ENCODE results near the gene TRAPPC3. TPM values are rescaled to one million over a fixed set of nuclear protein-coding genes. Genes with fewer than 3 reads are reported as not detected.

The TRAPPC3 gene
- total RNA-seq, 1 experiment from 2014 or later = 64.6 TPM

GRCh38 chr1:36115931-36116330 lies 33.4 kb downstream of the TRAPPC3 start:
- DNase-seq (ENCODE audit: low read depth, low spot score) (no peak), ATAC-seq (no peak)
- RAD21 ChIA-PET (ENCODE audit: low non-redundant PET in 1 of 2, low total read pairs in 2 of 2, uncharacterized antibody in 2 of 2, unreplicated experiment in 2 of 2) = no interaction called here
- Histone ChIP-seq H3K36me3 (ENCODE audit: control insufficient read depth in 1 of 2, insufficient read depth in 2 of 2, low read length in 2 of 2) (no peaks in the 10 kb centered on the region), H3K4me2 (ENCODE audit: low read length) (no peak overlapping the region), H2AFZ (ENCODE audit: low read depth, low read length, poor library complexity, severe bottlenecking) (no peak overlapping the region), H3K27ac (ENCODE audit: low read depth, low read length) (no peak overlapping the region), H3K9ac (ENCODE audit: low read length) (no peak overlapping the region), H3K9me2 (ENCODE audit: insufficient read depth) (no peaks in the 10 kb centered on the region), H3K27me3 (ENCODE audit: insufficient read depth, low read length) (no peaks in the 10 kb centered on the region), H3K4me1 (ENCODE audit: control insufficient read depth in 1 of 2, insufficient read depth in 2 of 2, low read length in 2 of 2) (no peaks in the 10 kb centered on the region), H3K4me3 (replicated peaks in 1 of 2; ENCODE audit: low read depth in 1 of 2, low read length in 2 of 2) (no peak overlapping the region), H4K20me1 (ENCODE audit: insufficient read depth) (no peaks in the 10 kb centered on the region), H3K9me3 (ENCODE audit: control insufficient read depth in 1 of 2, insufficient read depth in 1 of 2, low read depth in 1 of 2, low read length in 2 of 2) (no peaks in the 10 kb centered on the region), H3K79me2 (ENCODE audit: insufficient read depth, low read length) (no peaks in the 10 kb centered on the region)
- TF ChIP-seq ZNF274 (IDR thresholded peaks at IDR 0.05; ENCODE audit: low read depth, low read length) = no peak
- no peak for TF ChIP-seq SRF (IDR thresholded peaks at IDR 0.05; ENCODE audit: low read depth)
- TF ChIP-seq EZH2phosphoT487 (IDR thresholded peaks at IDR 0.05; ENCODE audit: borderline replicate concordance) = no peak
- TF ChIP-seq JUND (IDR thresholded peaks at IDR 0.05) = no peak
- no peak for TF ChIP-seq ATF3 (IDR thresholded peaks at IDR 0.05)
- TF ChIP-seq EGR1 (IDR thresholded peaks at IDR 0.05; ENCODE audit: low read depth) = no peak
- no peak for TF ChIP-seq CEBPB (IDR thresholded peaks at IDR 0.05; ENCODE audit: low read depth)
- TF ChIP-seq POLR2AphosphoS5 (IDR thresholded peaks at IDR 0.05; ENCODE audit: low read depth, low read length) = no peak
- TF ChIP-seq SIN3A (IDR thresholded peaks at IDR 0.05; ENCODE audit: low read depth) = no peak
- TF ChIP-seq MAX (IDR thresholded peaks at IDR 0.05) = no peak
- TF ChIP-seq FOSL1 (IDR thresholded peaks at IDR 0.05; ENCODE audit: low read depth) = no peak
- no peak for TF ChIP-seq CBX3 (IDR thresholded peaks at IDR 0.05; ENCODE audit: low read depth)
- no peak for TF ChIP-seq ZFX (IDR thresholded peaks at IDR 0.05)
- TF ChIP-seq SP1 (IDR thresholded peaks at IDR 0.05; ENCODE audit: low read depth) = no peak
- no peak for TF ChIP-seq POLR2A (IDR thresholded peaks at IDR 0.05; ENCODE audit: borderline replicate concordance, extremely low read depth, insufficient read depth, insufficient read length)
- no peak for TF ChIP-seq TCF7L2 (IDR thresholded peaks at IDR 0.05; ENCODE audit: borderline replicate concordance, extremely low read depth, insufficient read depth, insufficient read length)
- TF ChIP-seq EZH2 (IDR thresholded peaks at IDR 0.05) = no peak
- no peak for TF ChIP-seq ELF1 (IDR thresholded peaks at IDR 0.05; ENCODE audit: borderline replicate concordance, low read depth)
- TF ChIP-seq RAD21 (IDR thresholded peaks at IDR 0.05; ENCODE audit: low read depth) = no peak
- TF ChIP-seq ZBTB33 (IDR thresholded peaks at IDR 0.05; ENCODE audit: extremely low read depth, insufficient replicate concordance, low read length) = no peak
- intact Hi-C loops (cut with micrococcal nuclease) = no loop called here
- POLR2A ChIA-PET = no interaction called here
- BruUV-seq (replicated peaks) = no TSS peak
- CTCF ChIA-PET = no interaction called here
